Astrocyte (in vitro differentiated cells and primary cell): ENCODE data around the gene TMEM156. TPM values are rescaled to one million over a fixed set of nuclear protein-coding genes. Genes with fewer than 3 reads are reported as not detected.

ENCODE experiments used
- DNase-seq: peaks from one replicate; pipeline ENCODE4 v3.0.0-alpha.2; 2010; ENCODE audit warnings: low read depth
- FAIRE-seq: peaks from 2 replicates; lab custom pipeline; 2011; peaks lifted over from hg19 to GRCh38; lab: Jason Lieb, UNC
- H2AFZ ChIP-seq: 2 replicates; pipeline ENCODE4 v1.6.0; 2012; ENCODE audit warnings: low read depth, low read length, inconsistent platforms
- H3K27ac ChIP-seq: 2 replicates; pipeline ENCODE4 v1.5.1; 2011; ENCODE audit warnings: low read depth, low read length, inconsistent platforms
- H3K27me3 ChIP-seq: 2 replicates; pipeline ENCODE4 v1.6.0; 2011; ENCODE audit warnings: low read length, inconsistent platforms; ENCODE audit not compliant: insufficient read depth
- H3K36me3 ChIP-seq: 2 replicates; pipeline ENCODE4 v1.5.1; 2011; ENCODE audit warnings: low read length, inconsistent platforms; ENCODE audit not compliant: insufficient read depth
- H3K4me1 ChIP-seq: 2 replicates; pipeline ENCODE4 v1.5.1; 2011; ENCODE audit warnings: low read length, inconsistent platforms; ENCODE audit not compliant: insufficient read depth
- H3K4me2 ChIP-seq: 2 replicates; pipeline ENCODE4 v1.6.0; 2012; ENCODE audit warnings: low read length, inconsistent platforms
- H3K4me3 ChIP-seq: 2 replicates; pipeline ENCODE4 v1.5.1; 2011; ENCODE audit warnings: low read depth, mild to moderate bottlenecking, low read length, inconsistent platforms; ENCODE audit not compliant: insufficient read depth
- H3K79me2 ChIP-seq: 2 replicates; pipeline ENCODE4 v1.6.0; 2012; ENCODE audit warnings: mild to moderate bottlenecking, low read length, inconsistent platforms; ENCODE audit not compliant: insufficient read depth
- H3K9ac ChIP-seq: 2 replicates; pipeline ENCODE4 v1.6.0; 2012; ENCODE audit warnings: mild to moderate bottlenecking, low read length, inconsistent platforms
- H3K9me3 ChIP-seq: 2 replicates; pipeline ENCODE4 v1.5.1; 2012; ENCODE audit warnings: low read depth, mild to moderate bottlenecking, low read length, inconsistent platforms; ENCODE audit not compliant: insufficient read depth
- H4K20me1 ChIP-seq: 2 replicates; pipeline ENCODE4 v1.6.0; 2012; ENCODE audit warnings: low read length, inconsistent platforms; ENCODE audit not compliant: insufficient read depth
- H3K27ac Mint-ChIP-seq: one replicate; pipeline ENCODE4 v1.8.0; 2021; ENCODE audit warnings: mild to moderate bottlenecking, mixed read lengths; ENCODE audit not compliant: unreplicated experiment
- H3K27me3 Mint-ChIP-seq: one replicate; pipeline ENCODE4 v1.8.0; 2021; ENCODE audit warnings: low read depth, mixed read lengths; ENCODE audit not compliant: unreplicated experiment
- H3K36me3 Mint-ChIP-seq: one replicate; pipeline ENCODE4 v1.8.0; 2021; ENCODE audit warnings: low read depth, mixed read lengths; ENCODE audit not compliant: unreplicated experiment
- H3K4me1 Mint-ChIP-seq: one replicate; pipeline ENCODE4 v1.8.0; 2021; ENCODE audit warnings: low read depth, mixed read lengths; ENCODE audit not compliant: unreplicated experiment
- H3K4me3 Mint-ChIP-seq: one replicate; pipeline ENCODE4 v1.8.0; 2021; ENCODE audit warnings: mild to moderate bottlenecking, moderate library complexity, mixed read lengths; ENCODE audit not compliant: unreplicated experiment
- H3K9me3 Mint-ChIP-seq: one replicate; pipeline ENCODE4 v1.8.0; 2021; ENCODE audit warnings: mild to moderate bottlenecking, mixed read lengths; ENCODE audit not compliant: unreplicated experiment
- CTCF ChIP-seq: IDR thresholded peaks from 2 replicates; pipeline ENCODE4 v1.5.1; 2011; ENCODE audit warnings: low read depth, mild to moderate bottlenecking, inconsistent platforms, low read length, moderate library complexity; ENCODE audit not compliant: insufficient read depth
- EZH2 ChIP-seq: IDR thresholded peaks from 2 replicates; pipeline ENCODE4 v1.6.1; 2012; ENCODE audit warnings: mild to moderate bottlenecking, low read length, inconsistent platforms; ENCODE audit not compliant: insufficient read depth
- total RNA-seq: library from RNA; stranded (reverse); gene quantifications from 2 replicates; pipeline ENCODE4 v1.2.1, GENCODE V29; 2021

Gene TMEM156
- total RNA-seq, 1 donor from 2014 or later, result 0.59 TPM

DNA sequence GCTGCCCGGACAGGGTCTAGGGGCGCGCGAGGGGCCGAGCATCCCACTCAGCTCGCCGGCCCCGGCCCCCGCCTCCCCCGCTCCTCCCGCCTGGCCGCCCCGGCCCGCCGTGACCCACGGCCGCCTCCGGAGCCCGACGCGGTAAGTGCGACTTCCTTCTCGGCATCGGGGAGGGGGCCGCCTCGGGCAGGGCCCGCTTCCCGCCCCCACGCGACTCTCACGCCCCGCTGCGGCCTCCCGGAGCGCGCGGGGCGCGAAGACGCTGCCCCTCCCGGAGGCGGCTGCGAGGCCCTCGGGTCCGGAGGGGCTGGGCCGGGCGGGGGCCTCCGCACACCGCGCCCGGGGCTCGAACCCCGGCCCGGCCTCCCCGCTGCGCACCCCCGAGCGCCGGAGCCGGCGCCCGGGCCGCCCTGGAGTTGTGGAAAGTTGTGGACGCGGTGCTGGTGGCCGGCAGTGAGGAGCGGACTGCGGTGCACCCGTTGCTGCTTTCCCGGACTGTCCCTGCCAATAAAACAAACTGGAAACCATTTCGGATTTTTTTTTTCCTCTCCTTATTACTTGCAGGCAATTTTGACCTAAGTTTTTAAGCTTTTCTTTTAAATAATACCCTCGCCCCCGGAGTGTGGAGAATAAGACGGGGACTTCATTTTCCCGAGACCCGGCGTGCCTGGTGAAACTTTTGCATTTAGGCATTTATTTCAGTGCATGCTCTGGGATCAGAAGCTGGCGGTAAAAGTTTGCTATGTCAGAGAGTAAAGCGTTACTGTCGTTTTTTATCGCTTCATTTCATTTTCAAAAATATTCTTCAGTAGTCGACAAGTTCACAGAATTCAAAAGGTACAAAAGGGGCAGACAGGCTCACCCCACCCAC, 13.0 kb upstream of the TMEM156 start:
- Histone ChIP-seq H3K4me2 (peak overlapping the region; percentile 86), H3K9ac (peak overlapping the region; percentile 93), H3K4me1 (peaks cover 17% of the 10 kb centered on the region), H3K27me3 (no peaks in the 10 kb centered on the region), H3K27ac (peak overlapping the region; percentile 91), H3K79me2 (peaks cover 45% of the 10 kb centered on the region), H3K4me3 (peak overlapping the region; percentile 78), H4K20me1 (peaks cover 24% of the 10 kb centered on the region), H3K36me3 (no peaks in the 10 kb centered on the region), H2AFZ (peak overlapping the region; percentile 32), H3K9me3 (no peaks in the 10 kb centered on the region)
- H3K27me3 Mint-ChIP-seq, result no peaks in the 10 kb centered on the region
- FAIRE-seq (no peak), DNase-seq (no peak)
- peaks cover 2% of the 10 kb centered on the region for H3K36me3 Mint-ChIP-seq
- no peaks in the 10 kb centered on the region for H3K9me3 Mint-ChIP-seq
- peak overlapping the region; percentile 91 for H3K27ac Mint-ChIP-seq
- H3K4me3 Mint-ChIP-seq, result peak overlapping the region; percentile 97
- peaks cover 38% of the 10 kb centered on the region for H3K4me1 Mint-ChIP-seq
- TF ChIP-seq CTCF, result no peak
- TF ChIP-seq EZH2, result no peak

- Mint-ChIP-seq H3K9me3 (no peaks in the 10 kb centered on the region), H3K27me3 (no peaks in the 10 kb centered on the region), H3K4me1 (peaks cover 38% of the 10 kb centered on the region), H3K27ac (peak overlapping the region; percentile 93), H3K36me3 (peaks cover 2% of the 10 kb centered on the region), H3K4me3 (peak overlapping the region; percentile 86)
- H3K9ac ChIP-seq, result peak overlapping the region; percentile 93
- DNase-seq, result peak; percentile 70
- H3K4me2 ChIP-seq, result peak overlapping the region; percentile 86
- peak overlapping the region; percentile 78 for H3K4me3 ChIP-seq
- peaks cover 38% of the 10 kb centered on the region for H3K79me2 ChIP-seq
- no peak overlapping the region for H2AFZ ChIP-seq
- FAIRE-seq, result no peak
- peaks cover 23% of the 10 kb centered on the region for H4K20me1 ChIP-seq
- H3K27ac ChIP-seq, result peak overlapping the region; percentile 91
- TF ChIP-seq EZH2 (no peak), CTCF (no peak)
- peaks cover 17% of the 10 kb centered on the region for H3K4me1 ChIP-seq
- no peaks in the 10 kb centered on the region for H3K27me3 ChIP-seq
- H3K9me3 ChIP-seq, result no peaks in the 10 kb centered on the region
- H3K36me3 ChIP-seq, result no peaks in the 10 kb centered on the region
Observed at GRCh38 chr4:39044364-39044955, 12.3 kb upstream of the TMEM156 start.
